ENCODE data around the gene SLC44A1.

DNA sequence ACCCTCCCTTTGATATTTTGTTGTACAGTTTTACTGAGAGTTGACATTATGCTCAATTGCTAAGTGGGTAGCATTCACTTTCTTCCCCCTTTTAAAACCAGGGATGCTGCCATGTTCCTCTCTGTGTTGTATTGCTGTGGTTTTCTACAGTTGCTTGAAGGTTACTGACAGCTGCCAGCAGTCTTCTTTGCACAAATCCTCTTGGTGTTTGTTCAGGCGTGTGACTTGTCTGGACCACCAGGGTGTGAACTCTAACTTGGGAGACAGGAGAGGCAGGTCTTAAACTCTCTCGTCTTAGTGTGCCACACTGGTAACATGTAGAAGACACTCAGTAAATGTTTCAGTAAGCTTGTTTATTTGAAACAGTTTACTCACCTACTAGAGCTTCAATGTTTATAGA is 25.1 kb downstream of the SLC44A1 start:
- TF ChIP-seq POLR2A (IDR thresholded peaks at IDR 0.05; ENCODE audit: extremely low read depth, insufficient read length) = no peak
- TF ChIP-seq, protein P1, sequence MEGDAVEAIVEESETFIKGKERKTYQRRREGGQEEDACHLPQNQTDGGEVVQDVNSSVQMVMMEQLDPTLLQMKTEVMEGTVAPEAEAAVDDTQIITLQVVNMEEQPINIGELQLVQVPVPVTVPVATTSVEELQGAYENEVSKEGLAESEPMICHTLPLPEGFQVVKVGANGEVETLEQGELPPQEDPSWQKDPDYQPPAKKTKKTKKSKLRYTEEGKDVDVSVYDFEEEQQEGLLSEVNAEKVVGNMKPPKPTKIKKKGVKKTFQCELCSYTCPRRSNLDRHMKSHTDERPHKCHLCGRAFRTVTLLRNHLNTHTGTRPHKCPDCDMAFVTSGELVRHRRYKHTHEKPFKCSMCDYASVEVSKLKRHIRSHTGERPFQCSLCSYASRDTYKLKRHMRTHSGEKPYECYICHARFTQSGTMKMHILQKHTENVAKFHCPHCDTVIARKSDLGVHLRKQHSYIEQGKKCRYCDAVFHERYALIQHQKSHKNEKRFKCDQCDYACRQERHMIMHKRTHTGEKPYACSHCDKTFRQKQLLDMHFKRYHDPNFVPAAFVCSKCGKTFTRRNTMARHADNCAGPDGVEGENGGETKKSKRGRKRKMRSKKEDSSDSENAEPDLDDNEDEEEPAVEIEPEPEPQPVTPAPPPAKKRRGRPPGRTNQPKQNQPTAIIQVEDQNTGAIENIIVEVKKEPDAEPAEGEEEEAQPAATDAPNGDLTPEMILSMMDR (IDR thresholded peaks at IDR 0.05; ENCODE audit: low read depth, low read length) = no peak
- TF ChIP-seq MYC (IDR thresholded peaks at IDR 0.05; ENCODE audit: low read depth, low read length) = no peak
- TF ChIP-seq, protein P2, sequence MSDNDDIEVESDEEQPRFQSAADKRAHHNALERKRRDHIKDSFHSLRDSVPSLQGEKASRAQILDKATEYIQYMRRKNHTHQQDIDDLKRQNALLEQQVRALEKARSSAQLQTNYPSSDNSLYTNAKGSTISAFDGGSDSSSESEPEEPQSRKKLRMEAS (IDR thresholded peaks at IDR 0.05; ENCODE audit: low read depth, low read length) = no peak

Measured in NB4 (cell line).